Measurements from ENCODE around the gene PCDHGB6. TPM values are rescaled to one million over a fixed set of nuclear protein-coding genes. Genes with fewer than 3 reads are reported as not detected.
"Not testable (repeated sequence)": the region's sequence is repeated elsewhere in the genome, so short reads cannot be mapped to it uniquely, and the experiment has no call there.

The PCDHGB6 gene
- total and polyA plus RNA-seq, 2 donors from 2014 or later: 0.22 to 7.5 TPM

DNA sequence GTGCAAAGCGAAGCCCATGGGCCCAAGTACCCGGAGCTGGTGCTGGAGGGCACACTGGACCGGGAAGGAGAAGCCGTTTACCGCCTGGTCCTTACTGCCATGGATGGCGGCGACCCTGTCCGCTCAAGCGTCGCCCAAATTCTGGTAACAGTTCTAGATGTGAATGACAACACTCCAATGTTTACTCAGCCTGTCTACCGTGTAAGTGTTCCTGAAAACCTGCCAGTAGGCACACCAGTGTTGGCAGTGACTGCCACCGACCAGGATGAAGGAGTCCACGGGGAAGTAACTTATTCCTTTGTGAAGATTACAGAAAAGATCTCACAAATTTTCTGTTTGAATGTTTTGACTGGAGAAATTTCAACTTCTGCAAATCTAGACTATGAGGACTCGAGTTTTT lies 33.2 kb upstream of the PCDHGB6 start:
- FAIRE-seq: no peak
- no peak for TF ChIP-seq CTCF (IDR thresholded peaks at IDR 0.05; ENCODE audit: borderline replicate concordance, extremely low read depth, insufficient read depth)
- H3K4me1 ChIP-seq (ENCODE audit: control insufficient read depth in 2 of 3, insufficient read depth in 2 of 3, low read depth in 1 of 3, low read length in 3 of 3): no peaks in the 10 kb centered on the region
- no peaks in the 10 kb centered on the region for H3K36me3 ChIP-seq (ENCODE audit: control insufficient read depth in 2 of 3, insufficient read depth in 3 of 3, low read length in 3 of 3)
- H3K9ac ChIP-seq (ENCODE audit: low read length in 3 of 3): no peak overlapping the region
- intact Hi-C loops (cut with DNase I): no loop called here
- no peak for DNase-seq
- H3K27me3 ChIP-seq (ENCODE audit: control insufficient read depth, insufficient read depth, low read length): no peaks in the 10 kb centered on the region
- peaks cover 2 to 67% (median 18%) of the 10 kb centered on the region in 3 donors for H3K9me3 ChIP-seq (ENCODE audit: control insufficient read depth in 2 of 3, insufficient read depth in 1 of 3, low read length in 3 of 3)
- H3K27ac ChIP-seq (ENCODE audit: low read depth in 2 of 2, low read length in 2 of 2): no peak overlapping the region
- peak overlapping the region in 1 of 3 donors; percentile 48 for H3K4me3 ChIP-seq (ENCODE audit: low read length in 3 of 3)

- intact Hi-C loops (cut with DNase I); DNase-seq; H3K4me1 ChIP-seq (ENCODE audit: control insufficient read depth in 2 of 3, insufficient read depth in 2 of 3, low read depth in 1 of 3, low read length in 3 of 3); H3K27ac ChIP-seq (ENCODE audit: low read depth in 2 of 2, low read length in 2 of 2); H3K36me3 ChIP-seq (ENCODE audit: control insufficient read depth in 2 of 3, insufficient read depth in 3 of 3, low read length in 3 of 3); H3K4me3 ChIP-seq (ENCODE audit: low read length in 3 of 3); FAIRE-seq; H3K9ac ChIP-seq (ENCODE audit: low read length in 3 of 3); H3K27me3 ChIP-seq (ENCODE audit: control insufficient read depth, insufficient read depth, low read length): not testable (repeated sequence)
- peaks cover 2 to 61% (median 18%) of the 10 kb centered on the region in 3 donors for H3K9me3 ChIP-seq (ENCODE audit: control insufficient read depth in 2 of 3, insufficient read depth in 1 of 3, low read length in 3 of 3)
These were observed 32.2 kb upstream of the PCDHGB6 start for GRCh38 chr5:141375444-141376155.

GRCh38 chr5:141382469-141383294 lies 25.1 kb upstream of the PCDHGB6 start, which contains the start of gene PCDHGA7:
PCDHGA7 (plus strand) TSS chr5:141382742; CDS start chr5:141382900, 158 bp downstream.
- Histone ChIP-seq H3K27ac (ENCODE audit: low read depth in 2 of 2, low read length in 2 of 2) (no peak within 1 kb of the TSS), H3K4me1 (ENCODE audit: control insufficient read depth in 2 of 3, insufficient read depth in 2 of 3, low read depth in 1 of 3, low read length in 3 of 3) (no peaks in the 10 kb centered on the region), H3K36me3 (ENCODE audit: control insufficient read depth in 2 of 3, insufficient read depth in 3 of 3, low read length in 3 of 3) (no peaks in the 10 kb centered on the region), H3K9ac (ENCODE audit: low read length in 3 of 3) (peak within 1 kb of the TSS in 1 of 3 donors; percentile 24), H3K9me3 (ENCODE audit: control insufficient read depth in 2 of 3, insufficient read depth in 1 of 3, low read length in 3 of 3) (peaks cover 4 to 60% (median 10%) of the 10 kb centered on the region in 3 donors), H3K27me3 (ENCODE audit: control insufficient read depth, insufficient read depth, low read length) (no peaks in the 10 kb centered on the region), H3K4me3 (ENCODE audit: low read length in 3 of 3) (peak within 1 kb of the TSS; percentile 14 to 43 (median 30))
- FAIRE-seq (no peak), DNase-seq (no peak)
- intact Hi-C loops (cut with DNase I): no loop called here
- TF ChIP-seq CTCF (IDR thresholded peaks at IDR 0.05; ENCODE audit: borderline replicate concordance, extremely low read depth, insufficient read depth): peak; percentile 18

GRCh38 chr5:141383345-141383744 lies 24.5 kb upstream of the PCDHGB6 start:
- Histone ChIP-seq H3K27me3 (ENCODE audit: control insufficient read depth, insufficient read depth, low read length) (no peaks in the 10 kb centered on the region), H3K9ac (ENCODE audit: low read length in 3 of 3) (no peak overlapping the region), H3K27ac (ENCODE audit: low read depth in 2 of 2, low read length in 2 of 2) (no peak overlapping the region), H3K4me3 (ENCODE audit: low read length in 3 of 3) (peak overlapping the region in 2 of 3 donors; percentile 3 to 43), H3K36me3 (ENCODE audit: control insufficient read depth in 2 of 3, insufficient read depth in 3 of 3, low read length in 3 of 3) (no peaks in the 10 kb centered on the region), H3K4me1 (ENCODE audit: control insufficient read depth in 2 of 3, insufficient read depth in 2 of 3, low read depth in 1 of 3, low read length in 3 of 3) (no peaks in the 10 kb centered on the region), H3K9me3 (ENCODE audit: control insufficient read depth in 2 of 3, insufficient read depth in 1 of 3, low read length in 3 of 3) (peaks cover 4 to 62% (median 13%) of the 10 kb centered on the region in 3 donors)
- no peak for DNase-seq
- no peak for TF ChIP-seq CTCF (IDR thresholded peaks at IDR 0.05; ENCODE audit: borderline replicate concordance, extremely low read depth, insufficient read depth)
- intact Hi-C loops (cut with DNase I): no loop called here
- no peak for FAIRE-seq

All from kidney (tissue), 14 donors.